ENCODE measurements around the gene GNAZ. TPM values are rescaled to one million over a fixed set of nuclear protein-coding genes. Genes with fewer than 3 reads are reported as not detected.

Gene GNAZ
- polyA plus RNA-seq, 1 donor (not counting 4 experiments of a cell fraction or from before 2014, with no cell fraction given), result 0.03 TPM

GRCh38 chr22:23058063-23058462, 12.3 kb upstream of the GNAZ start:
- H3K4me3 ChIP-seq (ENCODE audit: control insufficient read depth in 2 of 3, extremely low read depth in 1 of 3, insufficient read depth in 2 of 3, low read depth in 1 of 3, low read length in 3 of 3), result no peak overlapping the region
- no peaks in the 10 kb centered on the region for H3K9me3 ChIP-seq (ENCODE audit: control insufficient read depth, low read depth, low read length)
- H3K9me1 ChIP-seq (ENCODE audit: control insufficient read depth, extremely low read depth, insufficient read depth, low read length), result no peaks in the 10 kb centered on the region
- H4K20me1 ChIP-seq (ENCODE audit: control insufficient read depth, extremely low read depth, insufficient read depth, low read length), result no peaks in the 10 kb centered on the region
- H3K9ac ChIP-seq (ENCODE audit: control insufficient read depth, extremely low read depth, insufficient read depth, low read length), result no peak overlapping the region
- no peaks in the 10 kb centered on the region for H3K79me2 ChIP-seq (ENCODE audit: control insufficient read depth, insufficient read depth, low read length)
- DNase-seq (ENCODE audit: low read depth, low spot score) (no peak), FAIRE-seq (no peak)
- H3K27me3 ChIP-seq (ENCODE audit: control insufficient read depth, extremely low read depth, insufficient read depth, low read length), result no peaks in the 10 kb centered on the region
- no peaks in the 10 kb centered on the region for H3K36me3 ChIP-seq (ENCODE audit: control insufficient read depth in 2 of 2, extremely low read depth in 1 of 2, insufficient read depth in 2 of 2, low read length in 2 of 2)
- no peak overlapping the region for H2AFZ ChIP-seq (ENCODE audit: control insufficient read depth, low read length)
- TF ChIP-seq CTCF (optimal IDR thresholded peaks at IDR 0.05 in 1 of 3, IDR thresholded peaks at IDR 0.05 in 1 of 3, conservative IDR thresholded peaks at IDR 0.05 in 1 of 3; ENCODE audit: extremely low read depth in 1 of 3, insufficient read depth in 2 of 3, low read length in 3 of 3) (no peak), EZH2 (IDR thresholded peaks at IDR 0.05; ENCODE audit: low read length) (no peak)
- H3K4me2 ChIP-seq (ENCODE audit: control insufficient read depth, extremely low read depth, insufficient read depth, low read depth, low read length), result no peak overlapping the region
- dilution Hi-C loops (cut with MboI; ENCODE audit: extremely low pct_ligation_motif_present, low sequenced_read_pairs), result no loop called here
- H3K27ac ChIP-seq (ENCODE audit: control insufficient read depth, insufficient read depth, low read length), result no peak overlapping the region
- H3K4me1 ChIP-seq (ENCODE audit: control insufficient read depth, extremely low read depth, insufficient read depth, low read length), result no peaks in the 10 kb centered on the region

- DNase-seq (ENCODE audit: low read depth, low spot score), result no peak
- dilution Hi-C loops (cut with MboI; ENCODE audit: extremely low pct_ligation_motif_present, low sequenced_read_pairs), result no loop called here
- no peaks in the 10 kb centered on the region for H3K9me1 ChIP-seq (ENCODE audit: control insufficient read depth, extremely low read depth, insufficient read depth, low read length)
- H3K9me3 ChIP-seq (ENCODE audit: control insufficient read depth, low read depth, low read length), result no peaks in the 10 kb centered on the region
- no peak for FAIRE-seq
- H3K36me3 ChIP-seq (ENCODE audit: control insufficient read depth in 2 of 2, extremely low read depth in 1 of 2, insufficient read depth in 2 of 2, low read length in 2 of 2), result no peaks in the 10 kb centered on the region
- no peaks in the 10 kb centered on the region for H4K20me1 ChIP-seq (ENCODE audit: control insufficient read depth, extremely low read depth, insufficient read depth, low read length)
- H3K9ac ChIP-seq (ENCODE audit: control insufficient read depth, extremely low read depth, insufficient read depth, low read length), result no peak overlapping the region
- no peaks in the 10 kb centered on the region for H3K27me3 ChIP-seq (ENCODE audit: control insufficient read depth, extremely low read depth, insufficient read depth, low read length)
- no peaks in the 10 kb centered on the region for H3K4me1 ChIP-seq (ENCODE audit: control insufficient read depth, extremely low read depth, insufficient read depth, low read length)
- TF ChIP-seq EZH2 (IDR thresholded peaks at IDR 0.05; ENCODE audit: low read length), result no peak
- no peak for TF ChIP-seq CTCF (optimal IDR thresholded peaks at IDR 0.05 in 1 of 3, IDR thresholded peaks at IDR 0.05 in 1 of 3, conservative IDR thresholded peaks at IDR 0.05 in 1 of 3; ENCODE audit: extremely low read depth in 1 of 3, insufficient read depth in 2 of 3, low read length in 3 of 3)
- H3K27ac ChIP-seq (ENCODE audit: control insufficient read depth, insufficient read depth, low read length), result no peak overlapping the region
- no peak overlapping the region for H3K4me3 ChIP-seq (ENCODE audit: control insufficient read depth in 2 of 3, extremely low read depth in 1 of 3, insufficient read depth in 2 of 3, low read depth in 1 of 3, low read length in 3 of 3)
- no peaks in the 10 kb centered on the region for H3K79me2 ChIP-seq (ENCODE audit: control insufficient read depth, insufficient read depth, low read length)
- H3K4me2 ChIP-seq (ENCODE audit: control insufficient read depth, extremely low read depth, insufficient read depth, low read depth, low read length), result no peak overlapping the region
- no peak overlapping the region for H2AFZ ChIP-seq (ENCODE audit: control insufficient read depth, low read length)
These were observed 11.6 kb upstream of the GNAZ start for GRCh38 chr22:23058481-23059283.

Measured in keratinocyte (primary cell).